GM12878 (cell line): ENCODE measurements around the gene NDUFA5. TPM values are rescaled to one million over a fixed set of nuclear protein-coding genes. Genes with fewer than 3 reads are reported as not detected.

ENCODE experiments used
- ATAC-seq: fragments of 200-7000 bp; cut with Tn5 transposase; 3 replicates; pipeline ENCODE4 v1.9.1; 2020; ENCODE audit warnings: mild to moderate bottlenecking, moderate library complexity
- BruUV-seq: library from RNA; stranded (reverse); fragments of 400-500 nt; replicated peaks from 2 replicates; lab custom pipeline; 2021; lab: Mats Ljungman, UMichigan
- CTCF ChIA-PET: fragments of 300-600 bp; sonication (Branson Sonifier 250); formaldehyde crosslinking; extraction: SDS; loops from one replicate; lab custom pipeline; 2021; ENCODE audit warnings: inconsistent platforms; lab: Yijun Ruan, JAX
- POLR2A ChIA-PET: fragments of 350-600 bp; formaldehyde crosslinking; extraction: SDS; loops from one replicate; lab custom pipeline; 2021; ENCODE audit warnings: inconsistent platforms; lab: Charles Lee
- RAD21 ChIA-PET: fragments of 300-600 bp; sonication (Branson Sonifier 250); formaldehyde crosslinking; loops from one replicate; lab custom pipeline; 2023; ENCODE audit warnings: antibody characterized with exemption; ENCODE audit not compliant: unreplicated experiment; lab: Charles Lee
- SMC1A ChIA-PET: fragments of 300-600 bp; sonication (Branson Sonifier 250); formaldehyde crosslinking; loops from one replicate; lab custom pipeline; 2023; ENCODE audit not compliant: unreplicated experiment, uncharacterized antibody; lab: Charles Lee
- DNase-seq: peaks from one replicate; pipeline ENCODE4 v3.0.0-alpha.2; 2011; ENCODE audit warnings: low read depth, low spot score
- FAIRE-seq: peaks from 3 replicates; lab custom pipeline; 2011; peaks lifted over from hg19 to GRCh38; lab: Jason Lieb, UNC
- H2AFZ ChIP-seq: 2 replicates; pipeline ENCODE4 v1.6.0; 2011; ENCODE audit warnings: low read depth, low read length, control low read depth; ENCODE audit not compliant: control insufficient read depth
- H3K27ac ChIP-seq: 2 replicates; pipeline ENCODE4 v1.5.1; 2011; ENCODE audit warnings: control low read depth; ENCODE audit not compliant: control insufficient read depth, insufficient read depth
- H3K27me3 ChIP-seq, 2 experiments: replicated peaks in 1 of 2; 2 replicates each; pipeline versions ENCODE4 v1.6.0 to v1.6.1; 2011; ENCODE audit warnings: low read length in 1 of 2; ENCODE audit not compliant: control insufficient read depth in 2 of 2, insufficient read depth in 2 of 2
- H3K36me3 ChIP-seq, 2 experiments: 2 replicates each; pipeline ENCODE4 v1.5.1; 2011; ENCODE audit warnings: low read length in 1 of 2; ENCODE audit not compliant: control insufficient read depth in 2 of 2, insufficient read depth in 2 of 2
- H3K4me1 ChIP-seq: 2 replicates; pipeline ENCODE4 v1.6.1; 2011; ENCODE audit warnings: mild to moderate bottlenecking, low read length, moderate library complexity, mixed read lengths; ENCODE audit not compliant: control insufficient read depth, insufficient read depth
- H3K4me2 ChIP-seq: 2 replicates; pipeline ENCODE4 v1.6.0; 2011; ENCODE audit warnings: control low read depth; ENCODE audit not compliant: control insufficient read depth, insufficient read depth
- H3K4me3 ChIP-seq: fragments of 200-600 bp; sonication (generic); 2 replicates; pipeline ENCODE4 v1.5.1; 2016
- H3K79me2 ChIP-seq: 2 replicates; pipeline ENCODE4 v1.6.0; 2011; ENCODE audit warnings: low read length; ENCODE audit not compliant: control insufficient read depth, insufficient read depth
- H3K9ac ChIP-seq: 2 replicates; pipeline ENCODE4 v1.8.0; 2011; ENCODE audit warnings: low read length, control low read depth, mixed read lengths; ENCODE audit not compliant: control insufficient read depth, insufficient read depth
- H3K9me3 ChIP-seq: replicated peaks from 3 replicates; pipeline ENCODE4 v1.5.1; 2011; ENCODE audit warnings: mild to moderate bottlenecking, low read length; ENCODE audit not compliant: control insufficient read depth, insufficient read depth
- H4K20me1 ChIP-seq: 2 replicates; pipeline ENCODE4 v1.6.0; 2011; ENCODE audit not compliant: control insufficient read depth, insufficient read depth
- CHD2 ChIP-seq: IDR thresholded peaks from 2 replicates; pipeline ENCODE4 v1.6.1; 2011; ENCODE audit warnings: low read depth, low read length, improper control_type of control experiment, borderline replicate concordance
- HCFC1 ChIP-seq: fragments of 150-350 bp; IDR thresholded peaks from 2 replicates; pipeline ENCODE4 v1.6.1; 2014; ENCODE audit warnings: low read length
- MXI1 ChIP-seq: fragments of 150-350 bp; IDR thresholded peaks from 2 replicates; pipeline ENCODE4 v1.6.1; 2011; ENCODE audit warnings: low read depth, mild to moderate bottlenecking, inconsistent platforms, low read length, improper control_type of control experiment
- NKRF ChIP-seq: fragments of 450-650 bp; conservative IDR thresholded peaks from 2 replicates; pipeline ENCODE4 v1.6.1; 2017; ENCODE audit warnings: mild to moderate bottlenecking, moderate library complexity
- NR2C2 ChIP-seq: IDR thresholded peaks from 2 replicates; pipeline ENCODE4 v1.6.1; 2011; ENCODE audit warnings: borderline replicate concordance, low read depth; ENCODE audit not compliant: control insufficient read depth, insufficient read length
- PKNOX1 ChIP-seq: fragments of 450-650 bp; IDR thresholded peaks from 2 replicates; pipeline ENCODE4 v1.6.1; 2016; ENCODE audit warnings: mild to moderate bottlenecking
- RAD51 ChIP-seq: fragments of 450-650 bp; IDR thresholded peaks from 2 replicates; pipeline ENCODE4 v1.6.1; 2016; ENCODE audit warnings: moderate library complexity, mild to moderate bottlenecking, inconsistent platforms
- RBBP5 ChIP-seq: fragments of 200-600 bp; sonication (generic); conservative IDR thresholded peaks from 2 replicates; pipeline ENCODE4 v1.6.1; 2016
- SIN3A ChIP-seq: IDR thresholded peaks from 2 replicates; pipeline ENCODE4 v1.6.1; 2012; ENCODE audit warnings: low read depth, low read length, improper control_type of control experiment
- SMARCA5 ChIP-seq: fragments of 450-650 bp; IDR thresholded peaks from 2 replicates; pipeline ENCODE4 v1.6.1; 2017; ENCODE audit warnings: mild to moderate bottlenecking
- SMC3 ChIP-seq: IDR thresholded peaks from 2 replicates; pipeline ENCODE4 v1.6.1; 2011; ENCODE audit warnings: low read length, improper control_type of control experiment, borderline replicate concordance
- SP1 ChIP-seq: IDR thresholded peaks from one replicate; pipeline ENCODE4 v1.6.1; 2011; ENCODE audit warnings: low read depth, low read length
- SREBF2 ChIP-seq: IDR thresholded peaks from 2 replicates; pipeline ENCODE4 v1.6.1; 2012; ENCODE audit warnings: mild to moderate bottlenecking, low read length
- SUPT20H ChIP-seq: IDR thresholded peaks from 2 replicates; pipeline ENCODE4 v1.6.1; 2011; ENCODE audit warnings: low read depth, mild to moderate bottlenecking, low read length, moderate library complexity, borderline replicate concordance; ENCODE audit not compliant: control insufficient read depth
- TCF12 ChIP-seq: IDR thresholded peaks from 2 replicates; pipeline ENCODE4 v1.6.1; 2011; ENCODE audit warnings: low read depth, mild to moderate bottlenecking, low read length
- ZBED1 ChIP-seq: IDR thresholded peaks from 2 replicates; pipeline ENCODE4 v1.6.1; 2016; ENCODE audit warnings: borderline replicate concordance
- ZNF622 ChIP-seq: fragments of 450-650 bp; IDR thresholded peaks from 2 replicates; pipeline ENCODE4 v1.6.1; 2017; ENCODE audit warnings: mild to moderate bottlenecking, inconsistent platforms
- WGBS: methylation state at CpG from one replicate; pipeline ENCODE4 v1.1.6; 2016; ENCODE audit warnings: low lambda C conversion rate; ENCODE audit not compliant: insufficient replicate concordance, insufficient coverage; ENCODE audit errors: missing lambda C conversion rate; 5-methylcytosine and 5-hydroxymethylcytosine counted together
- in situ Hi-C: fragments of 300-500 bp; cut with MboI; formaldehyde crosslinking; loops from 9 replicates; pipeline ENCODE4 v1.14.3; 2018; ENCODE audit warnings: mixed read lengths
- intact Hi-C: fragments of 100-400 bp; cut with micrococcal nuclease; formaldehyde crosslinking; loops from one replicate; pipeline ENCODE4 v1.14.2; 2022; ENCODE audit not compliant: unreplicated experiment
- polyA plus RNA-seq, 11 experiments: library from polyadenylated mRNA; depleted of rRNA in 4 of 11; unstranded in 6 of 11; stranded (reverse) in 5 of 11; fragments of >200 nt; fragmentation: Nextera tagmentation in 4 of 11; fragmentation: Illumina TruSeq in 1 of 11; extraction: Ambion mirVana in 4 of 11; extraction: Trizol in 1 of 11; gene quantifications; 1 replicate in 1 of 11; 2 replicates in 10 of 11; pipeline versions ENCODE4 v1.2.1 to v1.2.3, GENCODE V29; 2011 to 2016; ENCODE audit warnings: inconsistent platforms in 2 of 11, missing spikeins in 2 of 11, low read depth in 1 of 11
- total RNA-seq, 4 experiments: library from RNA; depleted of rRNA in 3 of 4; stranded (reverse); fragments of >200 nt in 3 of 4; fragmentation: Illumina TruSeq in 1 of 4; extraction: Trizol in 1 of 4; gene quantifications; 2 replicates each; pipeline versions ENCODE4 v1.2.1 to v1.2.3, GENCODE V29; 2013 to 2021

NDUFA5 gene
- total and polyA plus RNA-seq, 10 of the 15 experiments (the other 5 are each of a cell fraction or from before 2014, with no cell fraction given) = 51.0 to 209 (median 86.9) TPM

- intact Hi-C loops = loop anchor here (10.0 kb wide), 1 partner anchor 76 kb away; no protein-coding TSS in a partner anchor
- FAIRE-seq = no peak
- H3K4me2 ChIP-seq = no peak overlapping the region
Measured at GRCh38 chr7:123498601-123499000, 59.0 kb downstream of the NDUFA5 start.

GRCh38 chr7:123498031-123498430 is 59.6 kb downstream of the NDUFA5 start:
- Histone ChIP-seq H3K36me3 (no peaks in the 10 kb centered on the region), H3K9ac (no peak overlapping the region), H3K4me2 (no peak overlapping the region), H3K79me2 (no peaks in the 10 kb centered on the region), H3K4me3 (no peak overlapping the region), H4K20me1 (no peaks in the 10 kb centered on the region), H3K9me3 (no peaks in the 10 kb centered on the region), H3K4me1 (no peaks in the 10 kb centered on the region), H3K27ac (no peak overlapping the region), H3K27me3 (no peaks in the 10 kb centered on the region), H2AFZ (no peak overlapping the region)
- RAD21 ChIA-PET = no interaction called here
- SMC1A ChIA-PET = interaction anchor here (1.1 to 1.2 kb wide), 2 partner anchors 70 to 126 kb away, joined by 3 read pairs; no protein-coding TSS in a partner anchor
- CTCF ChIA-PET = interaction anchor here (1.4 kb wide), 1 partner anchor 43 kb away, joined by 3 read pairs; no protein-coding TSS in a partner anchor
- no peak for FAIRE-seq
- in situ Hi-C loops = loop anchor here (10.0 kb wide), 1 partner anchor 377 kb away; no protein-coding TSS in a partner anchor
- POLR2A ChIA-PET = no interaction called here
- no TSS peak for BruUV-seq
- no peak for DNase-seq
- intact Hi-C loops = loop anchor here (10.0 kb wide), 1 partner anchor 77 kb away; no protein-coding TSS in a partner anchor
- ATAC-seq = no peak
- WGBS = 36% methylated on average over 1 of the region's 1 CpG
- TF ChIP-seq ZNF622 (no peak), MXI1 (no peak), ZBED1 (no peak), NR2C2 (no peak), SMC3 (no peak), TCF12 (no peak), PKNOX1 (no peak), SREBF2 (no peak), SMARCA5 (no peak), CHD2 (no peak), SUPT20H (no peak), RAD51 (no peak), RBBP5 (no peak), SIN3A (no peak), HCFC1 (no peak), NKRF (no peak)

More at GRCh38 chr7:123498601-123499000, 59.0 kb downstream of the NDUFA5 start:
- TF ChIP-seq SP1 = no peak
- Histone ChIP-seq H3K36me3 (no peaks in the 10 kb centered on the region), H4K20me1 (no peaks in the 10 kb centered on the region), H3K79me2 (no peaks in the 10 kb centered on the region), H3K27ac (no peak overlapping the region), H2AFZ (no peak overlapping the region), H3K4me1 (no peaks in the 10 kb centered on the region), H3K9ac (no peak overlapping the region), H3K9me3 (no peaks in the 10 kb centered on the region), H3K27me3 (no peaks in the 10 kb centered on the region), H3K4me3 (no peak overlapping the region)
- no TSS peak for BruUV-seq
- ChIA-PET RAD21 (no interaction called here), POLR2A (no interaction called here), SMC1A (interaction anchor here (0.8 to 1.2 kb wide), 2 partner anchors 30 to 69 kb away, joined by 3 read pairs; no protein-coding TSS in a partner anchor), CTCF (interaction anchor here (1.4 kb wide), 1 partner anchor 42 kb away, joined by 3 read pairs; no protein-coding TSS in a partner anchor)
- DNase-seq (no peak), ATAC-seq (no peak)
- in situ Hi-C loops = loop anchor here (10.0 kb wide), 1 partner anchor 376 kb away; no protein-coding TSS in a partner anchor
- WGBS = 38% methylated on average over 2 of the region's 2 CpGs
